Epithelial cell of esophagus (primary cell): ENCODE measurements around the gene SMAD4.

Source experiments
- DNase-seq: peaks from one replicate; pipeline ENCODE4 v3.0.0; 2010; ENCODE audit warnings: low read depth
- H3K4me3 ChIP-seq: 2 replicates; pipeline ENCODE4 v1.5.1; 2011; ENCODE audit warnings: mild to moderate bottlenecking, low read length, control low read depth
- CTCF ChIP-seq: IDR thresholded peaks from 2 replicates; pipeline ENCODE4 v1.5.1; 2011; ENCODE audit warnings: low read depth, mild to moderate bottlenecking, low read length, control low read depth, inconsistent platforms; ENCODE audit not compliant: insufficient read depth; ENCODE audit errors: missing control alignments

Gene SMAD4

GRCh38 chr18:51132256-51132935 lies 102.4 kb downstream of the SMAD4 start:
- no peak for DNase-seq
- no peak for TF ChIP-seq CTCF
- H3K4me3 ChIP-seq = no peak overlapping the region

- no peak overlapping the region for H3K4me3 ChIP-seq
Measured at GRCh38 chr18:51133580-51134160, 103.7 kb downstream of the SMAD4 start.

More at GRCh38 chr18:51133580-51134160, 103.7 kb downstream of the SMAD4 start:
- TF ChIP-seq CTCF = no peak
- DNase-seq = peak; percentile 5
